T-cell (primary cell): ENCODE results near the gene ABI1. TPM values are rescaled to one million over a fixed set of nuclear protein-coding genes. Genes with fewer than 3 reads are reported as not detected.

Experiments
- ATAC-seq, 4 experiments: fragments of 200-7000 bp in 3 of 4; fragments of 150-1000 bp in 1 of 4; cut with Tn5 transposase; replicated peaks in 1 of 4; 1 replicate in 3 of 4; 2 replicates in 1 of 4; pipeline ENCODE4 v1.10.0; 2021; ENCODE audit warnings: moderate library complexity in 3 of 4, mild to moderate bottlenecking in 2 of 4, moderate number of reproducible peaks in 1 of 4
- CTCF ChIA-PET, 2 donors: fragments of 300-600 bp; sonication (Branson Sonifier 250); formaldehyde crosslinking; loops; one replicate each; lab custom pipeline; 2022; ENCODE audit warnings: antibody characterized with exemption in 2 of 2; lab: Charles Lee
- POLR2A ChIA-PET, 2 donors: fragments of 300-600 bp; sonication (Branson Sonifier 250); formaldehyde crosslinking; loops; one replicate each; lab custom pipeline; 2022; ENCODE audit warnings: antibody characterized with exemption in 2 of 2; lab: Charles Lee
- DNase-seq, 35 experiments: peaks; one replicate each; pipeline versions ENCODE4 v3.0.0 to v3.0.0-alpha.2; 2013 to 2023
- H3K27ac ChIP-seq: one replicate; pipeline ENCODE4 v1.5.1; 2013; ENCODE audit warnings: low read length
- H3K27me3 ChIP-seq, 2 experiments: replicated peaks in 1 of 2; 1 replicate in 1 of 2; 2 replicates in 1 of 2; pipeline versions ENCODE4 v1.6.1 to v1.7.0; 2013; ENCODE audit warnings: low read length in 1 of 2, mixed read lengths in 1 of 2; ENCODE audit not compliant: control insufficient read depth in 2 of 2, insufficient read depth in 2 of 2; ENCODE audit errors: extremely low read depth in 1 of 2
- H3K36me3 ChIP-seq, 2 donors: 1 replicate in 1 of 2; 2 replicates in 1 of 2; pipeline versions ENCODE4 v1.6.1 to v1.7.0; 2013; ENCODE audit warnings: low read length in 1 of 2; ENCODE audit not compliant: control insufficient read depth in 2 of 2, insufficient read depth in 1 of 2; ENCODE audit errors: extremely low read depth in 1 of 2
- H3K4me1 ChIP-seq, 2 experiments: 1 replicate in 1 of 2; 2 replicates in 1 of 2; pipeline versions ENCODE4 v1.6.1 to v1.7.0; 2013; ENCODE audit warnings: low read length in 2 of 2, mixed read lengths in 1 of 2; ENCODE audit not compliant: insufficient read depth in 2 of 2, control insufficient read depth in 1 of 2; ENCODE audit errors: extremely low read depth in 1 of 2
- H3K4me3 ChIP-seq, 2 donors: 1 replicate in 1 of 2; 2 replicates in 1 of 2; pipeline versions ENCODE4 v1.5.1 to v1.7.0; 2013; ENCODE audit warnings: mild to moderate bottlenecking in 2 of 2, low read length in 1 of 2, moderate library complexity in 1 of 2; ENCODE audit not compliant: control insufficient read depth in 1 of 2; ENCODE audit errors: extremely low read depth in 1 of 2
- H3K9me3 ChIP-seq: 2 replicates; pipeline ENCODE4 v1.7.0; 2013
- H3K27ac Mint-ChIP-seq, 2 donors: one replicate each; pipeline ENCODE4 v1.8.0; 2020 to 2021; ENCODE audit warnings: mild to moderate bottlenecking in 2 of 2, mixed read lengths in 2 of 2
- H3K27me3 Mint-ChIP-seq, 2 donors: one replicate each; pipeline ENCODE4 v1.8.0; 2021 to 2022; ENCODE audit warnings: mixed read lengths in 2 of 2
- H3K36me3 Mint-ChIP-seq: one replicate; pipeline ENCODE4 v1.8.0; 2021; ENCODE audit warnings: mixed read lengths
- H3K4me1 Mint-ChIP-seq, 3 donors: one replicate each; pipeline ENCODE4 v1.8.0; 2020 to 2022; ENCODE audit warnings: mixed read lengths in 3 of 3, mild to moderate bottlenecking in 1 of 3
- H3K4me3 Mint-ChIP-seq, 3 donors: one replicate each; pipeline ENCODE4 v1.8.0; 2020 to 2022; ENCODE audit warnings: mild to moderate bottlenecking in 3 of 3, mixed read lengths in 3 of 3, moderate library complexity in 3 of 3
- H3K9me3 Mint-ChIP-seq, 3 donors: one replicate each; pipeline ENCODE4 v1.8.0; 2020 to 2022; ENCODE audit warnings: mixed read lengths in 3 of 3
- WGBS: methylation state at CpG from one replicate; pipeline ENCODE4 v1.1.5; 2013; ENCODE audit warnings: missing lambda C conversion rate; ENCODE audit not compliant: insufficient coverage; 5-methylcytosine and 5-hydroxymethylcytosine counted together
- total RNA-seq, 35 experiments: library from RNA in 6 of 35; stranded (reverse) in 6 of 35; fragments of 120-200 nt in 1 of 35; gene quantifications; one replicate each; pipeline versions ENCODE4 v1.2.1 to v1.2.4 and lab custom pipeline; 2013 to 2026

Gene ABI1
- total RNA-seq, 5 donors from 2014 or later (not counting 1 experiment from before 2014, with no cell fraction given): 51.9 to 78.8 (median 60.0) TPM

DNA sequence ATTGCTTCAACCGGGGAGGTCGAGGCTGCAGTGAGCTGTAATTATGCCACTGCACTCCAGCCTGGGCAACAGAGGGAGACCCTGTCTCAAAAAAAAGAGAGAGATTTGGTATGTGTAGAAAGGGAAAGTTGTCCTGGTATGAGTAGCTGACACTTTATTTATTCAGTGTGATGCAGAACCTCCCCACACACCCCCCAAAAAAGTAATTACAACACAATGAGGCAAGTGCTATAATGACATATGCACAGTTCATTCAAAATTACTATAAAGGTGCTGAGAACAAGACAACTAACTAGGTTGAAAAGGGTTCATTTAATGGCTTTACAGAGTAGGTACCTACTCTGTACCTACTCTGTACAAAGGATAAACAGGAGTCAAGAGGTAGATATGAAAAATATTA, 83.1 kb downstream of the ABI1 start:
- POLR2A ChIA-PET: no interaction called here
- Histone ChIP-seq H3K4me1 (peaks cover 7 to 30% of the 10 kb centered on the region in 2 experiments), H3K27me3 (no peaks in the 10 kb centered on the region), H3K36me3 (peaks cover 0 to 8% of the 10 kb centered on the region in 2 donors), H3K4me3 (no peak overlapping the region), H3K27ac (no peak overlapping the region), H3K9me3 (no peaks in the 10 kb centered on the region)
- CTCF ChIA-PET: no interaction called here
- Mint-ChIP-seq H3K9me3 (no peaks in the 10 kb centered on the region), H3K36me3 (peaks cover 16% of the 10 kb centered on the region), H3K4me1 (peaks cover 86 to 88% (median 88%) of the 10 kb centered on the region in 3 donors), H3K4me3 (no peak overlapping the region), H3K27ac (peak overlapping the region in 1 of 2 donors; percentile 35), H3K27me3 (no peaks in the 10 kb centered on the region)
- no peak for ATAC-seq
- DNase-seq: no peak
- WGBS: 94% methylated on average over 2 of the region's 2 CpGs

- peak overlapping the region in 1 of 2 donors; percentile 34 for H3K27ac Mint-ChIP-seq
- H3K36me3 ChIP-seq: peaks cover 0 to 8% of the 10 kb centered on the region in 2 donors
- no peak overlapping the region for H3K4me3 ChIP-seq
- no peaks in the 10 kb centered on the region for H3K9me3 Mint-ChIP-seq
- ChIA-PET CTCF (interaction anchor here (0.6 to 0.9 kb wide), 3 partner anchors 22 to 479 kb away, joined by 3 to 9 read pairs (median 3); no protein-coding TSS in a partner anchor), POLR2A (no interaction called here)
- no peaks in the 10 kb centered on the region for H3K27me3 ChIP-seq
- no peak overlapping the region for H3K4me3 Mint-ChIP-seq
- peaks cover 80 to 83% (median 80%) of the 10 kb centered on the region in 3 donors for H3K4me1 Mint-ChIP-seq
- no CpG with 5 or more reads among the region's 1 CpG for WGBS
- H3K27ac ChIP-seq: no peak overlapping the region
- peaks cover 16% of the 10 kb centered on the region for H3K36me3 Mint-ChIP-seq
- no peaks in the 10 kb centered on the region for H3K9me3 ChIP-seq
- no peaks in the 10 kb centered on the region for H3K27me3 Mint-ChIP-seq
- DNase-seq (no peak), ATAC-seq (no peak)
- H3K4me1 ChIP-seq: peaks cover 7 to 19% of the 10 kb centered on the region in 2 experiments
Measured at GRCh38 chr10:26776258-26776657, 84.5 kb downstream of the ABI1 start.

GRCh38 chr10:26773633-26774032, 87.1 kb downstream of the ABI1 start:
- Mint-ChIP-seq H3K27me3 (no peaks in the 10 kb centered on the region), H3K4me3 (no peak overlapping the region), H3K9me3 (no peaks in the 10 kb centered on the region), H3K27ac (peak overlapping the region in 1 of 2 donors; percentile 44), H3K4me1 (peaks cover 64 to 69% (median 64%) of the 10 kb centered on the region in 3 donors), H3K36me3 (peaks cover 26% of the 10 kb centered on the region)
- H3K4me1 ChIP-seq: peaks cover 0 to 6% of the 10 kb centered on the region in 2 experiments
- no peak for ATAC-seq
- H3K27me3 ChIP-seq: no peaks in the 10 kb centered on the region
- ChIA-PET CTCF (no interaction called here), POLR2A (no interaction called here)
- H3K27ac ChIP-seq: no peak overlapping the region
- H3K9me3 ChIP-seq: no peaks in the 10 kb centered on the region
- 73% methylated on average over 2 of the region's 2 CpGs for WGBS
- peaks cover 0 to 10% of the 10 kb centered on the region in 2 donors for H3K36me3 ChIP-seq
- no peak for DNase-seq
- no peak overlapping the region for H3K4me3 ChIP-seq

- CTCF ChIA-PET: no interaction called here
Measured at GRCh38 chr10:26770069-26770468, 90.7 kb downstream of the ABI1 start.

DNA sequence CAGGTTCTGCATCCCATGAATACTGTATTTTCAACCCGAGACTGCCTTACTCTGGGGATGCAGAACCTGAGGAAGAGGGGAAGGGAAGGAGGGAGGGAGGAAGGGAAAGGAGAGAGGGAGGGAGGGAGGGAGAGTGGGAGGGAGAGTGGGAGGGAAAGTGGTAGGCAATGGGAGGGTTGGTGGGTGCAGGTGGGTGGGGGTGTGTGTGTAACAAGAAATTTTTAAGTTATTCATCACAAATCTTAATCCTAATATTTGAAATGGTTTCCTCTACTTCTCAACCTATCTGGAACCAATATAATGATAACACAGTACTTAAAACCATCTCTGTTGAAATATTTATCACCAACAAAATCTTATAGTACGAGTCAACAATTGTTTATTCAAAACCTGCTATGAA, 95.2 kb downstream of the ABI1 start:
- DNase-seq (no peak), ATAC-seq (no peak)
- H3K36me3 Mint-ChIP-seq: peaks cover 44% of the 10 kb centered on the region
- H3K27me3 ChIP-seq: no peaks in the 10 kb centered on the region
- CTCF ChIA-PET: no interaction called here
- H3K27ac Mint-ChIP-seq: no peak overlapping the region
- peaks cover 1 to 10% (median 2%) of the 10 kb centered on the region in 3 donors for H3K4me1 Mint-ChIP-seq
- WGBS: 100% methylated on average over 1 of the region's 2 CpGs
- no peak overlapping the region for H3K27ac ChIP-seq
- POLR2A ChIA-PET: no interaction called here
- H3K27me3 Mint-ChIP-seq: no peaks in the 10 kb centered on the region
- H3K9me3 Mint-ChIP-seq: no peaks in the 10 kb centered on the region
- H3K36me3 ChIP-seq: peaks cover 0 to 38% of the 10 kb centered on the region in 2 donors
- no peak overlapping the region for H3K4me3 Mint-ChIP-seq
- H3K4me1 ChIP-seq: no peaks in the 10 kb centered on the region
- no peaks in the 10 kb centered on the region for H3K9me3 ChIP-seq
- no peak overlapping the region for H3K4me3 ChIP-seq

More at GRCh38 chr10:26770069-26770468, 90.7 kb downstream of the ABI1 start:
- Mint-ChIP-seq H3K4me3 (no peak overlapping the region), H3K4me1 (peaks cover 33 to 43% (median 33%) of the 10 kb centered on the region in 3 donors), H3K9me3 (no peaks in the 10 kb centered on the region), H3K27me3 (no peaks in the 10 kb centered on the region), H3K36me3 (peaks cover 32% of the 10 kb centered on the region), H3K27ac (no peak overlapping the region)
- ATAC-seq (no peak), DNase-seq (no peak)
- Histone ChIP-seq H3K27ac (no peak overlapping the region), H3K36me3 (peaks cover 0 to 12% of the 10 kb centered on the region in 2 donors), H3K4me1 (peaks cover 0 to 4% of the 10 kb centered on the region in 2 experiments), H3K27me3 (no peaks in the 10 kb centered on the region), H3K4me3 (no peak overlapping the region), H3K9me3 (no peaks in the 10 kb centered on the region)
- WGBS: no CpG with 5 or more reads among the region's 4 CpGs
- POLR2A ChIA-PET: interaction anchor here in 1 of 2 donors (0.6 kb wide), 2 partner anchors 13 kb away, joined by 3 read pairs; no protein-coding TSS in a partner anchor

- H3K27ac Mint-ChIP-seq: peak overlapping the region in 1 of 2 donors; percentile 58
- peaks cover 41% of the 10 kb centered on the region for H3K36me3 Mint-ChIP-seq
- no peaks in the 10 kb centered on the region for H3K27me3 ChIP-seq
- DNase-seq (no peak), ATAC-seq (no peak)
- 98% methylated on average over 4 of the region's 4 CpGs for WGBS
- H3K36me3 ChIP-seq: peaks cover 0 to 33% of the 10 kb centered on the region in 2 donors
- no peaks in the 10 kb centered on the region for H3K9me3 Mint-ChIP-seq
- ChIA-PET POLR2A (no interaction called here), CTCF (interaction anchor here in 1 of 2 donors (0.6 kb wide), 1 partner anchor 41 kb away, joined by 7 read pairs; no protein-coding TSS in a partner anchor)
- H3K4me3 Mint-ChIP-seq: no peak overlapping the region
- H3K4me1 ChIP-seq: no peaks in the 10 kb centered on the region
- H3K4me3 ChIP-seq: no peak overlapping the region
- no peaks in the 10 kb centered on the region for H3K9me3 ChIP-seq
- no peaks in the 10 kb centered on the region for H3K27me3 Mint-ChIP-seq
- no peak overlapping the region for H3K27ac ChIP-seq
- peaks cover 2 to 8% (median 4%) of the 10 kb centered on the region in 3 donors for H3K4me1 Mint-ChIP-seq
Measured at GRCh38 chr10:26759008-26759407, 101.8 kb downstream of the ABI1 start.
